Esophagus muscularis mucosa (tissue), 4 donors: ENCODE measurements around the gene DUSP6. TPM values are rescaled to one million over a fixed set of nuclear protein-coding genes. Genes with fewer than 3 reads are reported as not detected.

Source experiments
- DNase-seq: peaks from one replicate; pipeline ENCODE4 v3.0.0-alpha.2; 2017; ENCODE audit errors: extremely low spot score
- H3K27ac ChIP-seq, 4 donors: fragments of 200-600 bp; sonication (generic); replicated peaks in 1 of 4; 1 replicate in 3 of 4; 2 replicates in 1 of 4; pipeline ENCODE4 v1.5.1; 2016 to 2019; ENCODE audit warnings: mild to moderate bottlenecking in 1 of 4
- H3K27me3 ChIP-seq, 4 donors: fragments of 200-600 bp; sonication (generic); one replicate each; pipeline versions ENCODE4 v1.5.1 to v1.6.0; 2016 to 2019
- H3K36me3 ChIP-seq, 4 donors: fragments of 200-600 bp; sonication (generic); one replicate each; pipeline ENCODE4 v1.5.1; 2016 to 2019
- H3K4me1 ChIP-seq, 4 donors: fragments of 200-600 bp; sonication (generic); one replicate each; pipeline ENCODE4 v1.5.1; 2016 to 2019
- H3K4me3 ChIP-seq, 4 donors: fragments of 200-600 bp; sonication (generic); 1 replicate in 2 of 4; 2 replicates in 2 of 4; pipeline ENCODE4 v1.5.1; 2016 to 2019; ENCODE audit warnings: mild to moderate bottlenecking in 4 of 4, moderate library complexity in 1 of 4
- H3K9me3 ChIP-seq, 4 donors: fragments of 200-600 bp; sonication (generic); 1 replicate in 3 of 4; 2 replicates in 1 of 4; pipeline ENCODE4 v1.5.1; 2016 to 2019
- CTCF ChIP-seq, 3 experiments: fragments of 200-600 bp in 2 of 3; fragments of 450-650 bp in 1 of 3; sonication (generic) in 2 of 3; IDR thresholded peaks; one replicate each; pipeline ENCODE4 v1.5.1; 2017 to 2019; ENCODE audit warnings: antibody characterized with exemption in 3 of 3, mild to moderate bottlenecking in 2 of 3, moderate library complexity in 1 of 3
- EP300 ChIP-seq: sonication (generic); formaldehyde crosslinking; IDR thresholded peaks from one replicate; pipeline ENCODE4 v1.6.1; 2017; ENCODE audit warnings: antibody characterized with exemption
- POLR2A ChIP-seq: fragments of 450-650 bp; IDR thresholded peaks from one replicate; pipeline ENCODE4 v1.6.1; 2017; ENCODE audit warnings: antibody characterized with exemption, moderate library complexity, mild to moderate bottlenecking, low read depth
- POLR2AphosphoS5 ChIP-seq, 2 donors: sonication (generic); formaldehyde crosslinking; IDR thresholded peaks; one replicate each; pipeline ENCODE4 v1.6.1; 2017; ENCODE audit warnings: antibody characterized with exemption in 2 of 2
- WGBS: methylation state at CpG from one replicate; pipeline ENCODE4 v1.1.5; 2018; 5-methylcytosine and 5-hydroxymethylcytosine counted together
- intact Hi-C: fragments of 100-400 bp; cut with DNase I; formaldehyde crosslinking; loops from one replicate; pipeline ENCODE4 v1.15.1; 2023
- total RNA-seq, 4 donors: library from RNA; depleted of rRNA; stranded (reverse); fragments of >200 nt; gene quantifications; one replicate each; pipeline versions ENCODE4 v1.1.0 to v1.2.1, GENCODE V29; 2016

The DUSP6 gene
- total RNA-seq, result 100 to 1,000 TPM in 1 of 4 donors, 10 to 100 TPM in 3; 62.2 to 108 (median 77.4) TPM

- Histone ChIP-seq H3K4me3 (peak within 1 kb of the TSS; percentile 75 to 90 (median 83)), H3K27me3 (no peaks in the 10 kb centered on the region), H3K9me3 (no peaks in the 10 kb centered on the region), H3K27ac (peak within 1 kb of the TSS; percentile 98 to 99 (median 99)), H3K4me1 (peaks cover 19 to 62% (median 57%) of the 10 kb centered on the region in 4 donors), H3K36me3 (peaks cover 0 to 27% (median 10%) of the 10 kb centered on the region in 4 donors)
- peak; percentile 98 to 99 for TF ChIP-seq POLR2AphosphoS5 (IDR thresholded peaks at IDR 0.05)
- TF ChIP-seq EP300, result no peak
- DNase-seq, result peak; percentile 99
- intact Hi-C loops, result loop anchor here (2.0 to 10.0 kb wide), 4 partner anchors 32 to 300 kb away; partner anchors contain the start of genes GALNT4 and POC1B
- WGBS, result under 1% methylated on average over 32 of the region's 34 CpGs
Observed at GRCh38 chr12:89352492-89353187, at the start of gene DUSP6. Gene DUSP6, minus strand, starts transcription at chr12:89352501. Its CDS starts 462 bp downstream, at chr12:89352039.

- DNase-seq, result no peak
- Histone ChIP-seq H3K36me3 (no peaks in the 10 kb centered on the region), H3K27me3 (no peaks in the 10 kb centered on the region), H3K4me3 (no peak overlapping the region), H3K9me3 (no peaks in the 10 kb centered on the region), H3K27ac (no peak overlapping the region), H3K4me1 (no peaks in the 10 kb centered on the region)
- TF ChIP-seq CTCF (IDR thresholded peaks at IDR 0.05) (no peak), POLR2A (no peak), POLR2AphosphoS5 (IDR thresholded peaks at IDR 0.05) (no peak), EP300 (no peak)
- WGBS, result 88% methylated on average over 3 of the region's 3 CpGs
- intact Hi-C loops, result no loop called here
Observed at GRCh38 chr12:89401433-89402058, 49.2 kb upstream of the DUSP6 start.

GRCh38 chr12:89400415-89400814 lies 48.1 kb upstream of the DUSP6 start:
- H3K36me3 ChIP-seq, result no peaks in the 10 kb centered on the region
- H3K4me1 ChIP-seq, result peaks cover 0 to 6% (median 3%) of the 10 kb centered on the region in 4 donors
- no peak overlapping the region for H3K27ac ChIP-seq
- intact Hi-C loops, result no loop called here
- H3K27me3 ChIP-seq, result no peaks in the 10 kb centered on the region
- WGBS, result 92% methylated on average over 6 of the region's 6 CpGs
- no peak overlapping the region for H3K4me3 ChIP-seq
- no peak for DNase-seq
- no peaks in the 10 kb centered on the region for H3K9me3 ChIP-seq
- TF ChIP-seq POLR2AphosphoS5 (IDR thresholded peaks at IDR 0.05) (no peak), EP300 (no peak), POLR2A (no peak), CTCF (IDR thresholded peaks at IDR 0.05) (no peak)

GRCh38 chr12:89395712-89396111 lies 43.4 kb upstream of the DUSP6 start:
- WGBS, result 51% methylated on average over 4 of the region's 4 CpGs

More at GRCh38 chr12:89395712-89396111, 43.4 kb upstream of the DUSP6 start:
- no peaks in the 10 kb centered on the region for H3K36me3 ChIP-seq
- peak overlapping the region in 3 of 4 donors; percentile 5 to 43 (median 7) for H3K27ac ChIP-seq
- H3K4me1 ChIP-seq, result peaks cover 2 to 18% (median 6%) of the 10 kb centered on the region in 4 donors
- intact Hi-C loops, result no loop called here
- no peaks in the 10 kb centered on the region for H3K9me3 ChIP-seq
- no peak overlapping the region for H3K4me3 ChIP-seq
- DNase-seq, result no peak
- H3K27me3 ChIP-seq, result no peaks in the 10 kb centered on the region
- TF ChIP-seq CTCF (IDR thresholded peaks at IDR 0.05), result peak in 1 of 3 experiments; percentile 10
- no peak for TF ChIP-seq EP300
- TF ChIP-seq POLR2AphosphoS5 (IDR thresholded peaks at IDR 0.05), result no peak
- TF ChIP-seq POLR2A, result no peak
